Superior temporal gyrus (tissue), 1 donor: Measurements from ENCODE around the gene PARN.
"Not testable (repeated sequence)": the region's sequence is repeated elsewhere in the genome, so short reads cannot be mapped to it uniquely, and the experiment has no call there.

Experiments
- DNase-seq: peaks from one replicate; pipeline ENCODE4 v3.0.0-alpha.2; 2016; ENCODE audit errors: extremely low spot score

The PARN gene

GRCh38 chr16:14632693-14633569 is 2.9 kb upstream of the PARN start, which contains the start of gene BFAR:
BFAR (plus strand) TSS chr16:14632951; CDS start chr16:14644347, 11,396 bp downstream.
- DNase-seq: peak; percentile 98

- DNase-seq: not testable (repeated sequence)
These were observed 715 bp upstream of the PARN start for GRCh38 chr16:14630620-14631330.

GRCh38 chr16:14629612-14629918 is 495 bp downstream of the PARN start:
- DNase-seq: no peak

- DNase-seq: no peak
These were observed 1.1 kb downstream of the PARN start for GRCh38 chr16:14628806-14629611.

- no peak for DNase-seq
These were observed 3.0 kb downstream of the PARN start for GRCh38 chr16:14627078-14627477.

GRCh38 chr16:14618566-14618965 is 11.5 kb downstream of the PARN start:
- DNase-seq: no peak

GRCh38 chr16:14616280-14616679 is 13.8 kb downstream of the PARN start:
- DNase-seq: no peak

GRCh38 chr16:14613991-14614390 is 16.1 kb downstream of the PARN start:
- no peak for DNase-seq

GRCh38 chr16:14611660-14612059 is 18.4 kb downstream of the PARN start:
- DNase-seq: no peak

GRCh38 chr16:14609716-14610115 is 20.3 kb downstream of the PARN start:
- DNase-seq: no peak

GRCh38 chr16:14608604-14609003 is 21.5 kb downstream of the PARN start:
- no peak for DNase-seq

- DNase-seq: no peak
These were observed 21.9 kb downstream of the PARN start for GRCh38 chr16:14608111-14608566.

- DNase-seq: no peak
These were observed 24.0 kb downstream of the PARN start for GRCh38 chr16:14606102-14606501.

GRCh38 chr16:14602443-14602963 is 27.6 kb downstream of the PARN start:
- DNase-seq: no peak

- DNase-seq: peak; percentile 37
These were observed 29.9 kb downstream of the PARN start for GRCh38 chr16:14600164-14600563.

GRCh38 chr16:14586637-14587305 is 43.3 kb downstream of the PARN start:
- DNase-seq: no peak

GRCh38 chr16:14585287-14585686 is 44.8 kb downstream of the PARN start:
- DNase-seq: no peak

- not testable (repeated sequence) for DNase-seq
These were observed 49.1 kb downstream of the PARN start for GRCh38 chr16:14580926-14581325.

- no peak for DNase-seq
These were observed 50.8 kb downstream of the PARN start for GRCh38 chr16:14579266-14579665.

- DNase-seq: no peak
These were observed 53.5 kb downstream of the PARN start for GRCh38 chr16:14576532-14576931.

GRCh38 chr16:14576069-14576468 is 54.0 kb downstream of the PARN start:
- DNase-seq: no peak
